SH-SY5Y (cell line): ENCODE data around the gene LRRC72.

ENCODE experiments used
- GATA2 ChIP-seq: IDR thresholded peaks from 2 replicates; pipeline ENCODE4 v1.6.1; 2011; ENCODE audit warnings: mild to moderate bottlenecking, low read depth, low read length
- GATA3 ChIP-seq: IDR thresholded peaks from 2 replicates; pipeline ENCODE4 v1.6.1; 2011; ENCODE audit warnings: low read depth, mild to moderate bottlenecking, low read length, moderate library complexity

LRRC72 gene

GRCh38 chr7:16526742-16527540 is at the start of gene LRRC72:
LRRC72 (plus strand) TSS chr7:16526825; CDS start chr7:16526953, 128 bp downstream.
- no peak for TF ChIP-seq GATA2
- no peak for TF ChIP-seq GATA3

GRCh38 chr7:16479161-16479560 is 47.5 kb upstream of the LRRC72 start:
- TF ChIP-seq GATA3 (no peak), GATA2 (no peak)

GRCh38 chr7:16479591-16479990 is 47.0 kb upstream of the LRRC72 start:
- no peak for TF ChIP-seq GATA2
- TF ChIP-seq GATA3: no peak

- TF ChIP-seq GATA3 (no peak), GATA2 (no peak)
These were observed 42.0 kb upstream of the LRRC72 start for GRCh38 chr7:16484453-16485158.

DNA sequence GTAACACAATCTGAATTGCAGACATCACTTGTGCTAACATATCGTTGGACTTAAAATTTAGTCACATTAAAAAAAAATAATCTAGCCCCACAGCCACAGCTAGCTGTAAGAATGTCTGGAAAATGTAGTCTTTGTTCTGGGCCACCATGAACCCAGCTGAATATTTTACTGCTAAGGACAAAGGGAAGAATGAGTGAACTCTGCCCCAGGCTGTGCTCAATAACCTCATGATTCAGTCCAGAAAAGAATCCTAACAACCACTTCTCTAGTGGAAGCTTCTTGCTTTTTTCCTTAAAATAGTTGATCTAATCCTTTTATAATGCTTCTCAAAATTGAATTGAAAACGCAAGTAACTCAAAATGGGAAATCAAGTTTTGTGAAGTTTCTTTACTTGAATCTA is 35.5 kb upstream of the LRRC72 start:
- TF ChIP-seq GATA2 (no peak), GATA3 (no peak)

GRCh38 chr7:16492513-16493062 is 34.0 kb upstream of the LRRC72 start:
- no peak for TF ChIP-seq GATA3
- no peak for TF ChIP-seq GATA2

- TF ChIP-seq GATA2: no peak
These were observed 33.4 kb upstream of the LRRC72 start for GRCh38 chr7:16493266-16493665.

- no peak for TF ChIP-seq GATA2
- TF ChIP-seq GATA3: no peak
These were observed 32.1 kb upstream of the LRRC72 start for GRCh38 chr7:16494551-16494950.

GRCh38 chr7:16494955-16495719 is 31.5 kb upstream of the LRRC72 start:
- no peak for TF ChIP-seq GATA3
- no peak for TF ChIP-seq GATA2

GRCh38 chr7:16498122-16498521 is 28.5 kb upstream of the LRRC72 start:
- TF ChIP-seq GATA2 (no peak), GATA3 (no peak)

GRCh38 chr7:16502303-16502702 is 24.3 kb upstream of the LRRC72 start:
- TF ChIP-seq GATA3 (no peak), GATA2 (no peak)

- no peak for TF ChIP-seq GATA3
- TF ChIP-seq GATA2: no peak
These were observed 22.6 kb upstream of the LRRC72 start for GRCh38 chr7:16504019-16504418.

DNA sequence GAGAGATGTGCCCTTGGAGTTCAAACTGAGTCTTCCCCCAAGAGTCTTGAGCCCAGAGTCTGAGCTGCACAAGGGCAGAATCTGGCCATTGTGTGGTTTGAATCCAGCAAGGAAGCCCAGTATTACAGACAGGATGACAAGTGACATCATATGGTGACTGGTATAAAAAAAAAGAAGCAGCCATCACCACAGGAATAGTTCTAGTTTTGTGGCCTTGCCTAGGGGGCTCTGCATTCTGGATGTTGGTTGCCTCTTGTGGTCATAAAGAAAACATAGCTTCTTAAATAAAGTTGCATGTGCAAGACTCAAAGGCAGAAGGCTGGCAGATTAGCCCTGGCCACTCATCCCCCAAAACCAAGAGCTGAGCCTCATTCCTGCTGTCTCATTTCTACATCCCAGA is 16.8 kb upstream of the LRRC72 start:
- TF ChIP-seq GATA3 (no peak), GATA2 (no peak)

GRCh38 chr7:16511314-16511713 is 15.3 kb upstream of the LRRC72 start:
- TF ChIP-seq GATA2: no peak
- no peak for TF ChIP-seq GATA3
